Prostate gland (tissue), 2 donors: Measurements from ENCODE around the gene DENND1B. TPM values are rescaled to one million over a fixed set of nuclear protein-coding genes. Genes with fewer than 3 reads are reported as not detected.

Experiments used
- DNase-seq: peaks from one replicate; pipeline ENCODE4 v3.0.0-alpha.2; 2019; ENCODE audit warnings: low spot score
- H3K27ac ChIP-seq, 2 donors: fragments of 200-600 bp; sonication (generic); 2 replicates each; pipeline ENCODE4 v1.5.1; 2017 to 2019
- H3K27me3 ChIP-seq: fragments of 200-600 bp; sonication (generic); replicated peaks from 2 replicates; pipeline ENCODE4 v1.5.1; 2019; ENCODE audit not compliant: insufficient read depth
- H3K36me3 ChIP-seq, 2 donors: fragments of 200-600 bp; sonication (generic); 1 replicate in 1 of 2; 2 replicates in 1 of 2; pipeline versions ENCODE4 v1.5.1 to v1.8.1; 2017 to 2019
- H3K4me1 ChIP-seq: fragments of 200-600 bp; sonication (generic); replicated peaks from 2 replicates; pipeline ENCODE4 v1.5.1; 2019
- H3K4me3 ChIP-seq, 2 donors: fragments of 200-600 bp; sonication (generic); 2 replicates each; pipeline ENCODE4 v1.5.1; 2017 to 2019
- H3K9me3 ChIP-seq: fragments of 200-600 bp; sonication (generic); 2 replicates; pipeline ENCODE4 v1.5.1; 2017
- POLR2A ChIP-seq: fragments of 450-650 bp; IDR thresholded peaks from one replicate; pipeline ENCODE4 v1.6.1; 2016; ENCODE audit warnings: antibody characterized with exemption, mild to moderate bottlenecking
- POLR2AphosphoS5 ChIP-seq: sonication (generic); formaldehyde crosslinking; IDR thresholded peaks from one replicate; pipeline ENCODE4 v1.6.1; 2017; ENCODE audit warnings: antibody characterized with exemption
- WGBS: methylation state at CpG from one replicate; pipeline ENCODE4 v1.1.5; 2018; 5-methylcytosine and 5-hydroxymethylcytosine counted together
- intact Hi-C: fragments of 100-400 bp; cut with DNase I; formaldehyde crosslinking; loops from one replicate; pipeline ENCODE4 v1.14.2; 2022
- total RNA-seq, 2 donors: library from RNA; depleted of rRNA; stranded (reverse); fragments of >200 nt; gene quantifications; one replicate each; pipeline ENCODE4 v1.1.0, GENCODE V29; 2016
- TF ChIP-seq, protein P1 (sequence below), 4 experiments: fragments of 200-600 bp in 2 of 4; fragments of 450-650 bp in 2 of 4; sonication (generic) in 2 of 4; IDR thresholded peaks; 1 replicate in 3 of 4; 2 replicates in 1 of 4; pipeline ENCODE4 v1.5.1; 2016 to 2019; ENCODE audit warnings: antibody characterized with exemption in 4 of 4, mild to moderate bottlenecking in 2 of 4, moderate library complexity in 2 of 4

Gene DENND1B
- total RNA-seq, 2 donors from 2014 or later: 13.5 to 14.1 TPM

- Histone ChIP-seq H3K9me3 (no peaks in the 10 kb centered on the region), H3K36me3 (no peaks in the 10 kb centered on the region), H3K27ac (no peak overlapping the region), H3K27me3 (no peaks in the 10 kb centered on the region), H3K4me3 (no peak overlapping the region), H3K4me1 (no peaks in the 10 kb centered on the region)
- DNase-seq: no peak
- 91% methylated on average over 2 of the region's 2 CpGs for whole genome bisulfite sequencing
- intact Hi-C loops: no loop called here
- TF ChIP-seq, protein P1, sequence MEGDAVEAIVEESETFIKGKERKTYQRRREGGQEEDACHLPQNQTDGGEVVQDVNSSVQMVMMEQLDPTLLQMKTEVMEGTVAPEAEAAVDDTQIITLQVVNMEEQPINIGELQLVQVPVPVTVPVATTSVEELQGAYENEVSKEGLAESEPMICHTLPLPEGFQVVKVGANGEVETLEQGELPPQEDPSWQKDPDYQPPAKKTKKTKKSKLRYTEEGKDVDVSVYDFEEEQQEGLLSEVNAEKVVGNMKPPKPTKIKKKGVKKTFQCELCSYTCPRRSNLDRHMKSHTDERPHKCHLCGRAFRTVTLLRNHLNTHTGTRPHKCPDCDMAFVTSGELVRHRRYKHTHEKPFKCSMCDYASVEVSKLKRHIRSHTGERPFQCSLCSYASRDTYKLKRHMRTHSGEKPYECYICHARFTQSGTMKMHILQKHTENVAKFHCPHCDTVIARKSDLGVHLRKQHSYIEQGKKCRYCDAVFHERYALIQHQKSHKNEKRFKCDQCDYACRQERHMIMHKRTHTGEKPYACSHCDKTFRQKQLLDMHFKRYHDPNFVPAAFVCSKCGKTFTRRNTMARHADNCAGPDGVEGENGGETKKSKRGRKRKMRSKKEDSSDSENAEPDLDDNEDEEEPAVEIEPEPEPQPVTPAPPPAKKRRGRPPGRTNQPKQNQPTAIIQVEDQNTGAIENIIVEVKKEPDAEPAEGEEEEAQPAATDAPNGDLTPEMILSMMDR (IDR thresholded peaks at IDR 0.05): no peak
- TF ChIP-seq POLR2AphosphoS5 (no peak), POLR2A (no peak)
Measured at GRCh38 chr1:197686231-197686630, 89.0 kb downstream of the DENND1B start.

- Histone ChIP-seq H3K9me3 (no peaks in the 10 kb centered on the region), H3K27ac (no peak overlapping the region), H3K4me1 (no peaks in the 10 kb centered on the region), H3K4me3 (no peak overlapping the region), H3K36me3 (no peaks in the 10 kb centered on the region), H3K27me3 (no peaks in the 10 kb centered on the region)
- WGBS: 27% methylated on average over 1 of the region's 1 CpG
- intact Hi-C loops: no loop called here
- no peak for DNase-seq
- no peak for TF ChIP-seq POLR2AphosphoS5
- TF ChIP-seq POLR2A: no peak
- TF ChIP-seq, protein P1 (IDR thresholded peaks at IDR 0.05): no peak
Measured at GRCh38 chr1:197685785-197686184, 89.5 kb downstream of the DENND1B start.

- no peak overlapping the region for H3K4me3 ChIP-seq
- no peaks in the 10 kb centered on the region for H3K4me1 ChIP-seq
- H3K36me3 ChIP-seq: no peaks in the 10 kb centered on the region
- 64% methylated on average over 6 of the region's 6 CpGs for WGBS
- H3K27me3 ChIP-seq: no peaks in the 10 kb centered on the region
- intact Hi-C loops: no loop called here
- H3K9me3 ChIP-seq: no peaks in the 10 kb centered on the region
- H3K27ac ChIP-seq: no peak overlapping the region
- TF ChIP-seq POLR2A (no peak), POLR2AphosphoS5 (no peak)
- TF ChIP-seq, protein P1 (IDR thresholded peaks at IDR 0.05): no peak
- no peak for DNase-seq
Measured at GRCh38 chr1:197683895-197684553, 91.3 kb downstream of the DENND1B start.

DNA sequence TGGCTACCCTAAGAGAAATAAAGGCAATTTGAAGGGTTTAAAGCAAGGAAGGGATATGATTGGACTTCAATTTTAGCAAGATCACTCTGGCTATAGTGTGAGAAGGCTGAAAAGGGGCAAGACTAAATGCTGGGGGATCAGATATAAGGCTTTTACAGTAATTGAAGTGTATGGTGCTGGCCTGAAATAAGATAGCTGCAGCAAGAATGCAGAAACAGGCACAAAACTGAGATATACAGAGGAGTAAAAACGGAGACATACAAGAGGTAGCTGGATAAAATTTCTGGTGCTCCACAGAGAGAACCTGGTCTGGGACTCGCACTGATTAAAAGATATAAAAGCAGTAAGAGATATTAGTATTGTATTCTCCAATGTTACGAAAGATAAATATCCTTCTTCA, 92.0 kb downstream of the DENND1B start:
- Histone ChIP-seq H3K27me3 (no peaks in the 10 kb centered on the region), H3K27ac (no peak overlapping the region), H3K4me3 (no peak overlapping the region), H3K9me3 (no peaks in the 10 kb centered on the region), H3K4me1 (no peaks in the 10 kb centered on the region), H3K36me3 (no peaks in the 10 kb centered on the region)
- no peak for DNase-seq
- WGBS: 89% methylated on average over 3 of the region's 3 CpGs
- TF ChIP-seq POLR2AphosphoS5: no peak
- intact Hi-C loops: no loop called here

GRCh38 chr1:197680311-197680710, 95.0 kb downstream of the DENND1B start:
- H3K4me3 ChIP-seq: no peak overlapping the region
- TF ChIP-seq POLR2A: no peak
- TF ChIP-seq, protein P1 (IDR thresholded peaks at IDR 0.05): no peak
- TF ChIP-seq POLR2AphosphoS5: no peak
- DNase-seq: no peak
- no peaks in the 10 kb centered on the region for H3K27me3 ChIP-seq
- H3K36me3 ChIP-seq: no peaks in the 10 kb centered on the region
- no peak overlapping the region for H3K27ac ChIP-seq
- WGBS: 96% methylated on average over 1 of the region's 1 CpG
- peaks cover 5% of the 10 kb centered on the region for H3K4me1 ChIP-seq
- H3K9me3 ChIP-seq: no peaks in the 10 kb centered on the region
- intact Hi-C loops: no loop called here
